ENCODE data around the gene IPO9. TPM values are rescaled to one million over a fixed set of nuclear protein-coding genes. Genes with fewer than 3 reads are reported as not detected.

Gene IPO9
- total RNA-seq, 1 donor from 2014 or later, result 47.1 TPM

DNA sequence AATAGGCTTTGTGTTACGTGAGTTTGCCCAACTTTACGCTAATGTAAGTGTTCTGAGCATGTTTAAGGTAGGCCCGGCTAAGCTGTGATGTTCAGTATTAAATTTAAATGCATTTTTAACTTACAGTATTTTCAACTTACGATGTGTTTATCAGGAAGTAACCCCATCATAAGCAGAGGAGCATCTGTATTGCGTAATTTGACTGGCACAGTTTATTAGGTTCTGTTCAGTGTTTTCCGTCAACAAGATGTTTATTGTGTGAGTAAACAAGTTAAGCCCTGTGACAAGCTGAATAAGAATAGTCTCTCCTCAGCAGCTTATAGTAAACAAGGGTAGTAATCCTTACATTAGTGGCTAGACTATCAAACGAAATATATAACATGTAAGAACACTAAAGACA lies 32.5 kb downstream of the IPO9 start:
- DNase-seq (ENCODE audit: low spot score), result no peak
- Mint-ChIP-seq H3K27ac (ENCODE audit: unreplicated experiment) (no peak overlapping the region), H3K4me3 (ENCODE audit: unreplicated experiment) (no peak overlapping the region), H3K36me3 (ENCODE audit: low read depth) (peaks cover 28% of the 10 kb centered on the region), H3K9me3 (ENCODE audit: low read depth) (no peaks in the 10 kb centered on the region), H3K4me1 (ENCODE audit: low read depth) (peaks cover 6% of the 10 kb centered on the region), H3K27me3 (ENCODE audit: low read depth) (no peaks in the 10 kb centered on the region)
- TF ChIP-seq, protein P1, sequence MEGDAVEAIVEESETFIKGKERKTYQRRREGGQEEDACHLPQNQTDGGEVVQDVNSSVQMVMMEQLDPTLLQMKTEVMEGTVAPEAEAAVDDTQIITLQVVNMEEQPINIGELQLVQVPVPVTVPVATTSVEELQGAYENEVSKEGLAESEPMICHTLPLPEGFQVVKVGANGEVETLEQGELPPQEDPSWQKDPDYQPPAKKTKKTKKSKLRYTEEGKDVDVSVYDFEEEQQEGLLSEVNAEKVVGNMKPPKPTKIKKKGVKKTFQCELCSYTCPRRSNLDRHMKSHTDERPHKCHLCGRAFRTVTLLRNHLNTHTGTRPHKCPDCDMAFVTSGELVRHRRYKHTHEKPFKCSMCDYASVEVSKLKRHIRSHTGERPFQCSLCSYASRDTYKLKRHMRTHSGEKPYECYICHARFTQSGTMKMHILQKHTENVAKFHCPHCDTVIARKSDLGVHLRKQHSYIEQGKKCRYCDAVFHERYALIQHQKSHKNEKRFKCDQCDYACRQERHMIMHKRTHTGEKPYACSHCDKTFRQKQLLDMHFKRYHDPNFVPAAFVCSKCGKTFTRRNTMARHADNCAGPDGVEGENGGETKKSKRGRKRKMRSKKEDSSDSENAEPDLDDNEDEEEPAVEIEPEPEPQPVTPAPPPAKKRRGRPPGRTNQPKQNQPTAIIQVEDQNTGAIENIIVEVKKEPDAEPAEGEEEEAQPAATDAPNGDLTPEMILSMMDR (IDR thresholded peaks at IDR 0.05), result no peak

DNA sequence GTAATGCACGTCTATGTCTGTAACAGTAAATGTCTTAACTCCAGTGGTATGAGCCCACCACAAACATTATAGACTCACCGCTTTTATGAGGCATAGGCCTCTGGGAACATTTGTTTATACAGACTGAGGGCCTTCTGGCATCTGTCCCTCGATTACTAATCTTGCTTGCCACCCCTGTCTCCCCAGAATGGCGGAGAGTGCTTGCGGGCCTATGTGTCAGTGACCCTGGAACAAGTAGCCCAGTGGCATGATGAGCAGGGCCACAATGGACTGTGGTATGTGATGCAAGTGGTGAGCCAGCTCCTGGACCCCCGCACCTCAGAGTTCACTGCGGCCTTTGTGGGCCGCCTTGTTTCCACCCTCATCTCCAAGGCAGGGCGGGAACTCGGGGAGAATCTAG lies 41.4 kb downstream of the IPO9 start:
- TF ChIP-seq, protein P1 (IDR thresholded peaks at IDR 0.05), result no peak
- no peak overlapping the region for H3K27ac Mint-ChIP-seq (ENCODE audit: unreplicated experiment)
- no peak overlapping the region for H3K4me3 Mint-ChIP-seq (ENCODE audit: unreplicated experiment)
- peaks cover 47% of the 10 kb centered on the region for H3K36me3 Mint-ChIP-seq (ENCODE audit: low read depth)
- no peaks in the 10 kb centered on the region for H3K27me3 Mint-ChIP-seq (ENCODE audit: low read depth)
- H3K9me3 Mint-ChIP-seq (ENCODE audit: low read depth), result no peaks in the 10 kb centered on the region
- no peak for DNase-seq (ENCODE audit: low spot score)
- H3K4me1 Mint-ChIP-seq (ENCODE audit: low read depth), result no peaks in the 10 kb centered on the region

DNA sequence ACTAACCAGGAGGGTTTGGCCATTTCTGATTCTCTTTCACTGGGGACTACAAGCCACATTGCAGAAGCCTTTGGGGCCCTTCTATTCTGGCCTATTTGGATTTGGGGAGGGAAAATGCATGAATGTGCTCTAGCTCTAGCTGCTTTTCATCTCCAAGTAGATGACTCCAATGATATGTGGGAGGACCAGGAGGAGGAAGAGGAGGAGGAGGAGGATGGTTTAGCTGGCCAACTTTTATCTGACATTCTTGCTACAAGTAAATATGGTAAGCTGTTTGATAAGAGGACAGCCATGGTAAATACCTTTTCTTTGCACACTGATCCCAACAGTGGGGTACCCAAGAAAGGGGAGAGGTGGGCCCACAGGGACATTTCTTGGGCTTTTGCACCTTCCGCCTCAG lies 45.7 kb downstream of the IPO9 start:
- no peaks in the 10 kb centered on the region for H3K9me3 Mint-ChIP-seq (ENCODE audit: low read depth)
- H3K27me3 Mint-ChIP-seq (ENCODE audit: low read depth), result no peaks in the 10 kb centered on the region
- peaks cover 38% of the 10 kb centered on the region for H3K36me3 Mint-ChIP-seq (ENCODE audit: low read depth)
- no peak overlapping the region for H3K4me3 Mint-ChIP-seq (ENCODE audit: unreplicated experiment)
- TF ChIP-seq, protein P1 (IDR thresholded peaks at IDR 0.05), result no peak
- H3K4me1 Mint-ChIP-seq (ENCODE audit: low read depth), result peaks cover 3% of the 10 kb centered on the region
- no peak overlapping the region for H3K27ac Mint-ChIP-seq (ENCODE audit: unreplicated experiment)
- DNase-seq (ENCODE audit: low spot score), result no peak

DNA sequence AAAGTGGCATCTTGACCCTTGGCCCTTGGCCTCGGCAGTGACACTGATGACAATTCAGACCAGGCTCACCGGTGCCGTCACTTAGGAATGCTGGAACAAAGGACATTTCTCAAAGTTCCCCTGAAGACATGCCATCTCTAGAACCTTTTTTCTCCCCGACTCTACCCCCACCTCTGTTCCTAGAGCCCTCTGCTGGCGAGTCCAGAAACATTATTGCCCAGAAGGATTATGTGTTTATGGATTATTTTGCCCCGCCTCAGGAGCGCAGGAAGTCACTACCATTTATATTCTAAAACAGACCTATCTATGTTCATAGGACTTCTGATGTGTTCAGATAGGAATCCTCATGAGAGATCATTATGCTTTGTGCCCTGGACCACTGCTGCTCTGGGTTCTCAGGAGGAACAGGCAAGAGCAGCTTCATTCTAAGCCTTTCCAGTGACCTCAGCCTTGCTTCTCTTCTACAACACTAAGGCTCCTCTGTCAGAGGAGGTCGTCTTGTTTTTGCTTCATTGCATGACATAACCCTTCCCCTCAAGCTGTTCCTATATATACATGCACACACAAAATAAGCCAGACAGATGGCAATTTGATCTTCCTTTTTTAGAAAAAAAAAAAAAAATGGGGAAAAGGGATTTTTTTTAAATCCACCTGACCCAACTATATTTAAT lies 47.3 kb downstream of the IPO9 start:
- H3K4me3 Mint-ChIP-seq (ENCODE audit: unreplicated experiment), result no peak overlapping the region
- H3K4me1 Mint-ChIP-seq (ENCODE audit: low read depth), result peaks cover 3% of the 10 kb centered on the region
- no peak overlapping the region for H3K27ac Mint-ChIP-seq (ENCODE audit: unreplicated experiment)
- H3K36me3 Mint-ChIP-seq (ENCODE audit: low read depth), result peaks cover 27% of the 10 kb centered on the region
- H3K9me3 Mint-ChIP-seq (ENCODE audit: low read depth), result no peaks in the 10 kb centered on the region
- TF ChIP-seq, protein P1 (IDR thresholded peaks at IDR 0.05), result peak; percentile 78
- no peaks in the 10 kb centered on the region for H3K27me3 Mint-ChIP-seq (ENCODE audit: low read depth)
- no peak for DNase-seq (ENCODE audit: low spot score)

DNA sequence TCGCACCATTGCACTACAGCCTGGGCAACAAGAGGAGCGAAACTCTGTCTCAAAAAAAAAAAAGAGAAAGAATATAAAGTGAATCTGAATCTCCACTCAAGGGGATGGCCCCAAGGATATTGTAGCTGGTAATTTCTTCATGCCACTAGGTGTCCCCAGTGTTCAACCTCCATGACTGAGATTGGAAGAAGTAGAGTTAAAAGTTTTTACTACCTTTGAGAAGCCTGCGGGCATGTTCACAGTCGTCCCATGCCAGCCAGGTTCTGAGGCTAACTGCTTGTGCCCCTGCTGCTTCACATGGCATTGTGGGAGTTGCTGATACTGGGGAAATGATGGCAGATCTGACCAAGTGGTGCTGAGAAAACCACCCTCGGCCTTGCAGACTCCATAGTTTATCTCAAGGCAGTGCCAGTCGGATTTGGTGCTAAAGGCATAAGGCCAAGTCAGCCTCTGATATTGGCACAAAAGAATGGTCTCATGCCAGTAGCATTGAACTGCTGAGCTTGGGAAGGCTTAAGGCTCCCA lies 49.0 kb downstream of the IPO9 start:
- H3K27me3 Mint-ChIP-seq (ENCODE audit: low read depth), result no peaks in the 10 kb centered on the region
- H3K4me1 Mint-ChIP-seq (ENCODE audit: low read depth), result peaks cover 12% of the 10 kb centered on the region
- DNase-seq (ENCODE audit: low spot score), result no peak
- no peak overlapping the region for H3K4me3 Mint-ChIP-seq (ENCODE audit: unreplicated experiment)
- no peaks in the 10 kb centered on the region for H3K9me3 Mint-ChIP-seq (ENCODE audit: low read depth)
- TF ChIP-seq, protein P1 (IDR thresholded peaks at IDR 0.05), result peak; percentile 84
- H3K36me3 Mint-ChIP-seq (ENCODE audit: low read depth), result peaks cover 14% of the 10 kb centered on the region
- no peak overlapping the region for H3K27ac Mint-ChIP-seq (ENCODE audit: unreplicated experiment)
